Endodermal cell (in vitro differentiated cells): ENCODE results near the gene OS9. TPM values are rescaled to one million over a fixed set of nuclear protein-coding genes. Genes with fewer than 3 reads are reported as not detected.

Source experiments
- DNase-seq: peaks from one replicate; pipeline ENCODE4 v3.0.0-alpha.2; 2017
- H3K27ac ChIP-seq: 2 replicates; pipeline ENCODE4 v1.5.1; 2013; ENCODE audit warnings: mild to moderate bottlenecking, low read depth, low read length, moderate library complexity
- H3K27me3 ChIP-seq: 2 replicates; pipeline ENCODE4 v1.6.1; 2013; ENCODE audit warnings: mild to moderate bottlenecking, low read length, moderate library complexity; ENCODE audit not compliant: insufficient read depth, control insufficient read depth, poor library complexity, severe bottlenecking
- H3K36me3 ChIP-seq: 2 replicates; pipeline ENCODE4 v1.7.0; 2013; ENCODE audit warnings: mild to moderate bottlenecking, low read length, moderate library complexity; ENCODE audit not compliant: control insufficient read depth, insufficient read depth
- H3K4me1 ChIP-seq: one replicate; pipeline ENCODE4 v1.7.0; 2013; ENCODE audit warnings: low read length; ENCODE audit not compliant: control insufficient read depth, insufficient read depth
- H3K4me3 ChIP-seq: 2 replicates; pipeline ENCODE4 v1.5.1; 2013; ENCODE audit warnings: mild to moderate bottlenecking, low read length, moderate library complexity
- H3K9ac ChIP-seq: 2 replicates; pipeline ENCODE4 v1.6.1; 2013; ENCODE audit warnings: mild to moderate bottlenecking, low read length, moderate library complexity; ENCODE audit not compliant: poor library complexity, severe bottlenecking; ENCODE audit errors: extremely low read depth
- H3K9me3 ChIP-seq: 2 replicates; pipeline ENCODE4 v1.6.1; 2013; ENCODE audit warnings: mild to moderate bottlenecking, low read length, moderate library complexity; ENCODE audit not compliant: control insufficient read depth
- H3K27ac Mint-ChIP-seq: 2 replicates; pipeline ENCODE4 v1.8.0; 2020; ENCODE audit warnings: mixed read lengths
- H3K27me3 Mint-ChIP-seq: 2 replicates; pipeline ENCODE4 v1.8.0; 2021; ENCODE audit warnings: mild to moderate bottlenecking, mixed read lengths; ENCODE audit not compliant: insufficient read depth
- H3K36me3 Mint-ChIP-seq: 2 replicates; pipeline ENCODE4 v1.8.0; 2020; ENCODE audit warnings: low read depth, mixed read lengths
- H3K4me1 Mint-ChIP-seq: 2 replicates; pipeline ENCODE4 v1.8.0; 2020; ENCODE audit warnings: mixed read lengths
- H3K4me3 Mint-ChIP-seq: 2 replicates; pipeline ENCODE4 v1.8.0; 2020; ENCODE audit warnings: mild to moderate bottlenecking, moderate library complexity, mixed read lengths
- H3K9me3 Mint-ChIP-seq: 2 replicates; pipeline ENCODE4 v1.8.0; 2020; ENCODE audit warnings: mild to moderate bottlenecking, mixed read lengths
- WGBS, 2 experiments: methylation state at CpG; one replicate each; pipeline versions ENCODE4 v1.1.5 to v1.1.7; 2013; ENCODE audit warnings: missing lambda C conversion rate in 2 of 2, mixed read lengths in 1 of 2; ENCODE audit not compliant: insufficient coverage in 1 of 2, insufficient read length in 1 of 2; 5-methylcytosine and 5-hydroxymethylcytosine counted together
- total RNA-seq, 2 donors: library from RNA; stranded (reverse); fragmentation: NEBNext Ultra II Directional in 1 of 2; extraction: Animal tissue kit (Norgen Biotek cat#: 25700) in 1 of 2; gene quantifications; 2 replicates in 1 of 2; 3 replicates in 1 of 2; pipeline ENCODE4 v1.2.1, GENCODE V29; 2021
- TF ChIP-seq, protein P1 (sequence below): fragments of 200-600 bp; sonication (generic); conservative IDR thresholded peaks from 2 replicates; pipeline ENCODE4 v1.5.0; 2021; ENCODE audit warnings: antibody characterized with exemption, mild to moderate bottlenecking

Gene OS9
- total RNA-seq, 2 donors from 2014 or later: 108 to 142 TPM

DNA sequence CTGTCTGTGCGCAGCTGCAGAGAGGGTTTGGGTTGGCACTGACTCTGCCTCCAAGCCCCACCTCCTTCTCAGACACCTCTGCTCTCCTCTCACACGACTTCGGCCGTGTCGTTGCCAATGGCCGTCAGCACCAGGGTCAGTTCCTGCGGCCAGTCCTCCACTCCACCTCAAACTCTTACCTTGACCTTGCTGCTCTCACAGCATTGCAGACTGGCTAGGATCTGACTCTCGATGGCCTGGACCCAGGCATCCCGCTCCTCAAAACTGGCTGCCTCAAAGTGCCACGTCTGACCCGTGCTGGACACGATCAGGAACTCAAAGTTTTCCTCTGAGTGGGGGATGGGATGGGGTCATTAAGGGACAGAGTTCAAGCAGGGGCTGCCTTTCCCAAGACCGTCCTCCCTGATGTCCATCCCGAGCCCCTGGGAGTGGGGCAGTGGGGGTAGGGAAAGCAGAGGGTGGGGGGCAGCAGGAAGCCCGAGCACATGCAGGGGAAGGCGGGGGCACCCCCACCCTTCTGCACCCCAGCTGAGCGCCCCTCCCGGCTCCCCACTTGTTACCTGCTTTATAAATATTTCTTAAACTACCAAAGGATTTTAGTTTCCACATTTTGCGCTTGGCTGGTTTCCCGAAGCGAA lies 33.9 kb downstream of the OS9 start:
- Mint-ChIP-seq H3K4me1 (peaks cover 4% of the 10 kb centered on the region), H3K27me3 (peaks cover 99% of the 10 kb centered on the region), H3K9me3 (peaks cover 2% of the 10 kb centered on the region), H3K27ac (no peak overlapping the region), H3K4me3 (peak overlapping the region; percentile 26), H3K36me3 (no peaks in the 10 kb centered on the region)
- Histone ChIP-seq H3K36me3 (no peaks in the 10 kb centered on the region), H3K9ac (no peak overlapping the region), H3K9me3 (no peaks in the 10 kb centered on the region), H3K27ac (no peak overlapping the region), H3K4me3 (no peak overlapping the region), H3K27me3 (peaks cover 99% of the 10 kb centered on the region), H3K4me1 (no peaks in the 10 kb centered on the region)
- peak; percentile 95 for DNase-seq
- WGBS, 2 experiments: 27 to 37% methylated on average over 11 to 21 of the region's 21 CpGs
- TF ChIP-seq, protein P1, sequence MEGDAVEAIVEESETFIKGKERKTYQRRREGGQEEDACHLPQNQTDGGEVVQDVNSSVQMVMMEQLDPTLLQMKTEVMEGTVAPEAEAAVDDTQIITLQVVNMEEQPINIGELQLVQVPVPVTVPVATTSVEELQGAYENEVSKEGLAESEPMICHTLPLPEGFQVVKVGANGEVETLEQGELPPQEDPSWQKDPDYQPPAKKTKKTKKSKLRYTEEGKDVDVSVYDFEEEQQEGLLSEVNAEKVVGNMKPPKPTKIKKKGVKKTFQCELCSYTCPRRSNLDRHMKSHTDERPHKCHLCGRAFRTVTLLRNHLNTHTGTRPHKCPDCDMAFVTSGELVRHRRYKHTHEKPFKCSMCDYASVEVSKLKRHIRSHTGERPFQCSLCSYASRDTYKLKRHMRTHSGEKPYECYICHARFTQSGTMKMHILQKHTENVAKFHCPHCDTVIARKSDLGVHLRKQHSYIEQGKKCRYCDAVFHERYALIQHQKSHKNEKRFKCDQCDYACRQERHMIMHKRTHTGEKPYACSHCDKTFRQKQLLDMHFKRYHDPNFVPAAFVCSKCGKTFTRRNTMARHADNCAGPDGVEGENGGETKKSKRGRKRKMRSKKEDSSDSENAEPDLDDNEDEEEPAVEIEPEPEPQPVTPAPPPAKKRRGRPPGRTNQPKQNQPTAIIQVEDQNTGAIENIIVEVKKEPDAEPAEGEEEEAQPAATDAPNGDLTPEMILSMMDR: no peak

DNA sequence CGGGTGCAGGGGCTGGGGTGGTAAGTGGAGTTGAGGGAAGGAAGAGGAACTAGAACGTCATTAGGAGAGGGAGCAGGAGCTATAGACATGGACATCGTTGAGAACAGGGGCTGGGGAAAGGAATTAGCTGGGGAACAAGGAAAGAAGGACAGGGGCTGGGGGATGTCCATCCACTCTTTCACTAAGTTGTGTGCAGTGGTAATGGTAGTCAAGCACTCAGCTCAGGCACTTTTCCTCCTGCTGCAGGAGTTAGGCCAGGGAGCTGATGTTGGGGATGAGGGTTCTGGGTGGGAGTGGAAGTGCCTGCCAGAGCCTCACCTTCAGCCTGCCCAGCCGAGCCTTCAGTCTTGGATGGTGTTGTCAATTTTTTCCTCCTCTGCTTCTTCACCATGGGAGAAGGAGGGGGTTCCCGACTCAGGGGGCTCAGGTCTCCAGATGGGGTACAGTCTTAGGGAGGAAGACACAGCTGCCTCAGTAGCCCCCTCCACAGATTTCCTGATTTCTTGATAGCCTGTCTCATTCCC lies 35.5 kb downstream of the OS9 start:
- DNase-seq: peak; percentile 21
- H3K4me3 ChIP-seq: no peak overlapping the region
- H3K9ac ChIP-seq: no peak overlapping the region
- Mint-ChIP-seq H3K27ac (no peak overlapping the region), H3K27me3 (peaks cover 99% of the 10 kb centered on the region), H3K4me3 (no peak overlapping the region), H3K36me3 (no peaks in the 10 kb centered on the region), H3K4me1 (peaks cover 4% of the 10 kb centered on the region), H3K9me3 (peaks cover 2% of the 10 kb centered on the region)
- H3K36me3 ChIP-seq: no peaks in the 10 kb centered on the region
- 47 to 57% methylated on average over 3 to 4 of the region's 5 CpGs for WGBS, 2 experiments
- TF ChIP-seq, protein P1: no peak
- no peaks in the 10 kb centered on the region for H3K9me3 ChIP-seq
- peaks cover 99% of the 10 kb centered on the region for H3K27me3 ChIP-seq
- H3K4me1 ChIP-seq: no peaks in the 10 kb centered on the region
- H3K27ac ChIP-seq: no peak overlapping the region

DNA sequence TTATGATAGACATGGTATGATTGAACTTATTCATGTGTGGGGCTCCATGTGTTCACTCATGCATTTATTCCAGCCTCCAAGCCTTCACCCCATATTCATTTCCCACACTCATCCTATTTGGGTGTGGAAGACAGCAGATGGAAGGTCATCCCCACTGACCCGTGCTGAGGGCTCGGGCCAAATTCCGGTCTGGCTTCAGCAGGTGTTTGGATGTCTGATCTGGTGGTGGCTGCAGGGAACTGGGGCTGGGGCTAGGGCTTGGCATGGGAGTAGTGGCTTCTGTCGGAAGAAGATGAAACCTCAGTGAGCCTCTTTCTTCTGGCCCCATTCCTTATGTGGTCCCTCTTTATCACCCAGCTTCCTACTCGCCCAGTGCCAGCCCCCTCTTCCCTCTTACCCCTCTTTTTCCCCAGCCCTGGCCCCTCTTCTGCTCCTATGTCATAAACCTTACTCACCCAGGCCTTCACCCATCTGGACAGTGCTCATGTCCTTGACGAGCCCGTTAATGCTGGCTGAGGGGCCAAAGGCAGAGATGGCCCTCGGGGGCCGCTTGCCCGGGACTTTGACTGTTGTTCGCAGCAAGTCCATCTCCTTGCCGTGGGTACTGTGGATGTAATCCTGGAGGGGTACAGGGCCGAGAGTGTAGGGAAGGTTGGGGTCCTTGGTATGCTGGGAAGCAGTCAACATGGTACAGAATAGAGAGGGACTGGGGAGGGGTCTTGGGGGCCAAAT lies 36.6 kb downstream of the OS9 start:
- Histone ChIP-seq H3K9ac (no peak overlapping the region), H3K4me3 (no peak overlapping the region), H3K9me3 (no peaks in the 10 kb centered on the region), H3K36me3 (no peaks in the 10 kb centered on the region), H3K27ac (no peak overlapping the region), H3K27me3 (peaks cover 99% of the 10 kb centered on the region), H3K4me1 (no peaks in the 10 kb centered on the region)
- Mint-ChIP-seq H3K9me3 (peaks cover 2% of the 10 kb centered on the region), H3K4me3 (no peak overlapping the region), H3K27ac (no peak overlapping the region), H3K27me3 (peaks cover 99% of the 10 kb centered on the region), H3K36me3 (no peaks in the 10 kb centered on the region), H3K4me1 (peaks cover 4% of the 10 kb centered on the region)
- 78 to 87% methylated on average over 6 to 13 of the region's 13 CpGs for WGBS, 2 experiments
- TF ChIP-seq, protein P1: no peak
- DNase-seq: peak; percentile 32
